Neural cell (in vitro differentiated cells): ENCODE results near the gene ASAP3. TPM values are rescaled to one million over a fixed set of nuclear protein-coding genes. Genes with fewer than 3 reads are reported as not detected.

ENCODE experiments used
- H2AFZ ChIP-seq: fragments of 200-600, 300-800 bp; sonication (generic), shearing (Covaris generic); 2 replicates; pipeline ENCODE4 v1.6.0; 2014; ENCODE audit warnings: low read depth, mild to moderate bottlenecking, antibody characterized with exemption, low read length, moderate library complexity
- H3F3A ChIP-seq: fragments of 200-600 bp; shearing (Covaris generic); 2 replicates; pipeline ENCODE4 v1.6.1; 2016; ENCODE audit warnings: mild to moderate bottlenecking, moderate library complexity, mixed read lengths, antibody characterized with exemption, low read length; ENCODE audit not compliant: insufficient read depth, poor library complexity, severe bottlenecking
- H3K27ac ChIP-seq: fragments of 200-600, 300-800 bp; sonication (generic), shearing (Covaris generic); 2 replicates; pipeline ENCODE4 v1.5.1; 2014; ENCODE audit warnings: mild to moderate bottlenecking, low read length, moderate library complexity
- H3K27me3 ChIP-seq: fragments of 300-800, 200-600 bp; sonication (generic), shearing (Covaris generic); 2 replicates; pipeline ENCODE4 v1.6.0; 2014; ENCODE audit warnings: mild to moderate bottlenecking, low read depth, low read length, moderate library complexity; ENCODE audit not compliant: insufficient read depth
- H3K36me3 ChIP-seq: fragments of 300-800, 200-600 bp; sonication (generic), shearing (Covaris generic); 2 replicates; pipeline ENCODE4 v1.5.1; 2014; ENCODE audit warnings: mild to moderate bottlenecking, antibody characterized with exemption, low read length, moderate library complexity; ENCODE audit not compliant: insufficient read depth
- H3K4me2 ChIP-seq: fragments of 300-800, 200-600 bp; sonication (generic), shearing (Covaris generic); 2 replicates; pipeline ENCODE4 v1.6.0; 2014; ENCODE audit warnings: mild to moderate bottlenecking, low read length
- H3K4me3 ChIP-seq: fragments of 300-800, 200-600 bp; sonication (generic), shearing (Covaris generic); 2 replicates; pipeline ENCODE4 v1.5.1; 2014; ENCODE audit warnings: mild to moderate bottlenecking, low read length, moderate library complexity
- H3K79me2 ChIP-seq: fragments of 200-600 bp; shearing (Covaris generic); replicated peaks from 2 replicates; pipeline ENCODE4 v1.6.0; 2014; ENCODE audit warnings: mild to moderate bottlenecking, low read length, moderate library complexity; ENCODE audit not compliant: insufficient read depth
- H3K9ac ChIP-seq: fragments of 300-800, 200-600 bp; sonication (generic), shearing (Covaris generic); 2 replicates; pipeline ENCODE4 v1.6.1; 2016; ENCODE audit warnings: mild to moderate bottlenecking, low read length, mixed read lengths
- H3K9me2 ChIP-seq: fragments of 200-600 bp; shearing (Covaris generic); 2 replicates; pipeline ENCODE4 v1.6.1; 2016; ENCODE audit warnings: mild to moderate bottlenecking, low read length, mixed read lengths; ENCODE audit not compliant: insufficient read depth
- H3K9me3 ChIP-seq: fragments of 200-600, 300-800 bp; sonication (generic), shearing (Covaris generic); 2 replicates; pipeline ENCODE4 v1.6.1; 2016; ENCODE audit warnings: mild to moderate bottlenecking, mixed run types, low read length, moderate library complexity, mixed read lengths
- H4K20me1 ChIP-seq: fragments of 200-600 bp; shearing (Covaris generic); 2 replicates; pipeline ENCODE4 v1.6.1; 2016; ENCODE audit warnings: mild to moderate bottlenecking, mixed run types; ENCODE audit not compliant: insufficient read depth
- EP300 ChIP-seq: fragments of 450-650 bp; conservative IDR thresholded peaks from 2 replicates; pipeline ENCODE4 v1.6.1; 2014; ENCODE audit warnings: antibody characterized with exemption, mild to moderate bottlenecking, moderate library complexity; ENCODE audit not compliant: poor library complexity, severe bottlenecking
- EZH2 ChIP-seq: fragments of 200-600, 300-800 bp; shearing (Covaris generic), sonication (generic); IDR thresholded peaks from 2 replicates; pipeline ENCODE4 v1.6.1; 2014; ENCODE audit warnings: antibody characterized with exemption, low read length, borderline replicate concordance, mild to moderate bottlenecking; ENCODE audit not compliant: insufficient read depth, poor library complexity, severe bottlenecking
- MXI1 ChIP-seq: fragments of 450-650 bp; conservative IDR thresholded peaks from 2 replicates; pipeline ENCODE4 v1.6.1; 2014; ENCODE audit warnings: antibody characterized with exemption, mild to moderate bottlenecking; ENCODE audit not compliant: poor library complexity, severe bottlenecking
- POLR2AphosphoS5 ChIP-seq: IDR thresholded peaks from 2 replicates; pipeline ENCODE4 v1.6.1; 2012
- RAD21 ChIP-seq: fragments of 450-650 bp; conservative IDR thresholded peaks from 2 replicates; pipeline ENCODE4 v1.6.1; 2014; ENCODE audit warnings: antibody characterized with exemption, mild to moderate bottlenecking, moderate library complexity
- REST ChIP-seq: IDR thresholded peaks from 2 replicates; pipeline ENCODE4 v1.6.1; 2012; ENCODE audit warnings: borderline replicate concordance
- SMC3 ChIP-seq: fragments of 450-650 bp; conservative IDR thresholded peaks from 2 replicates; pipeline ENCODE4 v1.6.1; 2014; ENCODE audit warnings: antibody characterized with exemption, mild to moderate bottlenecking, moderate library complexity; ENCODE audit not compliant: poor library complexity
- TAF1 ChIP-seq: IDR thresholded peaks from 2 replicates; pipeline ENCODE4 v1.6.1; 2012; ENCODE audit warnings: low read depth
- polyA plus RNA-seq: library from polyadenylated mRNA; depleted of rRNA; stranded (reverse); fragments of >200 nt; gene quantifications from 2 replicates; pipeline ENCODE4 v1.2.3, GENCODE V29; 2014
- TF ChIP-seq, protein P1 (sequence below): fragments of 450-650 bp; IDR thresholded peaks from 2 replicates; pipeline ENCODE4 v1.5.1; 2014; ENCODE audit warnings: antibody characterized with exemption, mild to moderate bottlenecking, moderate library complexity; ENCODE audit not compliant: poor library complexity, severe bottlenecking

Gene ASAP3
- polyA plus RNA-seq, 1 donor from 2014 or later = 24.9 TPM

DNA sequence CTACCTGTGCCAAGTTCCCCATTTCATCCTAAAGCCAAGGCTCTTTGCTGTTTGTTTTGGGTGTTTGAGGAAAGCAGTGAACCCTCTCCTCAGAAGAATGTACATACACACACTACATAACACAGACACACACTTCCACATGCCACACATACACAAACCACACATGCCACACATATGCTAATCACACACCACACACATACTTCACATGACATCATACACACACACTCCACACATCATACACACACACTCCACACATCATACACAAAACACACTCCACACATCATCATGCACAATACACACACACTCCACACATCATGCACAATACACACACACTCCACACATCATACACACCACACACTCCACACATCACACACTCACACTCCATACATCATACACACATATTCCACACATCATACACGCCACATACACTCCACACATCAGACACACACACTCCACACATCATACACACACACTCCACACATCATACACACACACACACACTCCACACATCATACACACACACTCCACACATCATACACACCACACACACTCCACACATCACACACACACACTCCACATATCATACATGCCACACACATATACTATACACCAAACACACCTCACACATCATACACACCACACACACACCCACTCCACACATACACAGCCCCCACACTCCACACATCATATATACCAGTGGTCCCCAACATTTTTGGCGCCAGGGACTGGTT, 91.7 kb downstream of the ASAP3 start:
- H3K79me2 ChIP-seq = no peaks in the 10 kb centered on the region
- H3K27me3 ChIP-seq = no peaks in the 10 kb centered on the region

DNA sequence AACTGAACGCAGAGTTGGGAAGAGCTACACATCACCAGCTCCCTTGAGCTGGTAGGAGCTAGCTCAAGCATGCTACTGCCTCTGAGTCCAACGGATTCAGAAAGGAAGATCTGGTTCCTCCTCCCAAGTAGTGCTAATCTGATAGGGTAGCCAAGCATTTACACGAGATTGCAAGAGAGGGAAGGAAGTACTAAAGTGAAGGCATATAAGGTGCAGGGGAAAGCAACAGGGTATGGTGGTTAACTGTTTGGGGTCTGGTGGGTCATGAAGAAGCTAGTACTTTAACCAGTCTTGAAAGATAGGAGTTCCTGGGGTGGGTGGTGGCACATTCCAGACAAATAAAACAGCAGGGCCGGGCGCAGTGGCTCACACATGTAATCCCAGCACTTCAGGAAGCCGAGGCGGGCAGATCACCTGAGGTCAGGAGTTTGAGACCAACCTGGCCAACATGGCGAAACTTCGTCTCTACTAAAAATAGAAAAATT, 94.1 kb downstream of the ASAP3 start:
- H2AFZ ChIP-seq = no peak overlapping the region
- no peak overlapping the region for H3K4me2 ChIP-seq
- H3K9me3 ChIP-seq = no peaks in the 10 kb centered on the region
- no peak overlapping the region for H3K9ac ChIP-seq
- no peak for TF ChIP-seq EZH2
- TF ChIP-seq, protein P1, sequence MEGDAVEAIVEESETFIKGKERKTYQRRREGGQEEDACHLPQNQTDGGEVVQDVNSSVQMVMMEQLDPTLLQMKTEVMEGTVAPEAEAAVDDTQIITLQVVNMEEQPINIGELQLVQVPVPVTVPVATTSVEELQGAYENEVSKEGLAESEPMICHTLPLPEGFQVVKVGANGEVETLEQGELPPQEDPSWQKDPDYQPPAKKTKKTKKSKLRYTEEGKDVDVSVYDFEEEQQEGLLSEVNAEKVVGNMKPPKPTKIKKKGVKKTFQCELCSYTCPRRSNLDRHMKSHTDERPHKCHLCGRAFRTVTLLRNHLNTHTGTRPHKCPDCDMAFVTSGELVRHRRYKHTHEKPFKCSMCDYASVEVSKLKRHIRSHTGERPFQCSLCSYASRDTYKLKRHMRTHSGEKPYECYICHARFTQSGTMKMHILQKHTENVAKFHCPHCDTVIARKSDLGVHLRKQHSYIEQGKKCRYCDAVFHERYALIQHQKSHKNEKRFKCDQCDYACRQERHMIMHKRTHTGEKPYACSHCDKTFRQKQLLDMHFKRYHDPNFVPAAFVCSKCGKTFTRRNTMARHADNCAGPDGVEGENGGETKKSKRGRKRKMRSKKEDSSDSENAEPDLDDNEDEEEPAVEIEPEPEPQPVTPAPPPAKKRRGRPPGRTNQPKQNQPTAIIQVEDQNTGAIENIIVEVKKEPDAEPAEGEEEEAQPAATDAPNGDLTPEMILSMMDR = no peak
- no peak for TF ChIP-seq EP300
- no peaks in the 10 kb centered on the region for H3K27me3 ChIP-seq
- no peaks in the 10 kb centered on the region for H3K79me2 ChIP-seq
- no peak overlapping the region for H3K4me3 ChIP-seq
- H3K36me3 ChIP-seq = no peaks in the 10 kb centered on the region
- no peaks in the 10 kb centered on the region for H3F3A ChIP-seq
- H3K9me2 ChIP-seq = no peaks in the 10 kb centered on the region
- H3K27ac ChIP-seq = no peak overlapping the region
- H4K20me1 ChIP-seq = no peaks in the 10 kb centered on the region

More for the DNA sequence above, 91.7 kb downstream of the ASAP3 start:
- no peak overlapping the region for H3K9ac ChIP-seq
- TF ChIP-seq RAD21 (no peak), REST (no peak), POLR2AphosphoS5 (no peak), SMC3 (no peak), MXI1 (no peak), EP300 (no peak), EZH2 (no peak), TAF1 (no peak)
- TF ChIP-seq, protein P1 = no peak
- no peak overlapping the region for H2AFZ ChIP-seq
- H3K36me3 ChIP-seq = no peaks in the 10 kb centered on the region
- H3K9me3 ChIP-seq = no peaks in the 10 kb centered on the region
- no peaks in the 10 kb centered on the region for H4K20me1 ChIP-seq
- H3K9me2 ChIP-seq = no peaks in the 10 kb centered on the region
- no peak overlapping the region for H3K27ac ChIP-seq
- H3F3A ChIP-seq = no peaks in the 10 kb centered on the region
- no peak overlapping the region for H3K4me3 ChIP-seq
- no peak overlapping the region for H3K4me2 ChIP-seq
